AG04450 (cell line): ENCODE results near the gene ITSN1. TPM values are rescaled to one million over a fixed set of nuclear protein-coding genes. Genes with fewer than 3 reads are reported as not detected.

ENCODE experiments used
- CTCF ChIA-PET: fragments of 300-600, 350-600 bp; formaldehyde crosslinking; extraction: SDS; loops from one replicate; lab custom pipeline; 2022; ENCODE audit warnings: antibody characterized with exemption, inconsistent platforms; lab: Charles Lee
- POLR2A ChIA-PET: fragments of 350-600 bp; formaldehyde crosslinking; extraction: SDS; loops from one replicate; lab custom pipeline; 2021; ENCODE audit warnings: antibody characterized with exemption, inconsistent platforms; lab: Yijun Ruan, JAX
- DNase-seq: peaks from one replicate; pipeline ENCODE4 v3.0.0-alpha.2; 2011; ENCODE audit warnings: low read depth, low spot score
- H3K27ac ChIP-seq: one replicate; pipeline ENCODE4 v1.5.1; 2012; ENCODE audit warnings: low read depth, low read length, control low read depth
- H3K27me3 ChIP-seq: one replicate; pipeline ENCODE4 v1.6.0; 2012; ENCODE audit warnings: low read length; ENCODE audit not compliant: control insufficient read depth, insufficient read depth
- H3K4me3 ChIP-seq: 2 replicates; pipeline ENCODE4 v1.5.1; 2011; ENCODE audit warnings: mild to moderate bottlenecking, low read depth, low read length, control low read depth
- H3K9me3 ChIP-seq: 2 replicates; pipeline ENCODE4 v1.5.1; 2012; ENCODE audit warnings: low read length; ENCODE audit not compliant: control insufficient read depth, insufficient read depth
- polyA plus RNA-seq: library from polyadenylated mRNA; depleted of rRNA; stranded (reverse); fragments of >200 nt; gene quantifications from 2 replicates; pipeline ENCODE4 v1.2.3, GENCODE V29; 2011
- TF ChIP-seq, protein P1 (sequence below): IDR thresholded peaks from 2 replicates; pipeline ENCODE4 v1.5.1; 2011; ENCODE audit warnings: low read depth, low read length, control low read depth, inconsistent platforms

The ITSN1 gene
- polyA plus RNA-seq, 1 experiment, result 51.5 TPM

DNA sequence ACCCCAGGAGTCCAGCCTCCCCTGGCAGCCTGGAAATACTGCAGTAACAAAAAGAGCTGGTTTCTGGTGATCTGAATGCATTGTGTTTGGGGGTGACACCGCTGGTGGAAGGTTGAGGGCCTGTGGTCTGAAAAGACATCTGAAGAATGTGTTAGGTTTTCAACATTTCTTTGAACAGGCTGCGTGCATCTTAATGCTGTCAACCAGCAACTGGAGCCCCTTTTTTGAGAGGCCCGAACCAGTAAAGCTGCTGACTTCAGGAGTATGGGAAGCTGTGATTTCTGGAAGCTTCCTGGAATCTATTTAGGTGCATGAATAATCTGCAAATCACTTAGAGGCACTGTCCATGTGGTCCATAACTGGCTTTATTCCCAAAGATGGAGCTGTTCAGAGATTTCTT is 256.3 kb downstream of the ITSN1 start:
- H3K27ac ChIP-seq, result peak overlapping the region; percentile 71
- no peak for DNase-seq
- CTCF ChIA-PET, result interaction anchor here (2.0 kb wide), 1 partner anchor 293 kb away, joined by 10 read pairs; no protein-coding TSS in a partner anchor
- no peaks in the 10 kb centered on the region for H3K9me3 ChIP-seq
- no peak overlapping the region for H3K4me3 ChIP-seq
- TF ChIP-seq, protein P1, sequence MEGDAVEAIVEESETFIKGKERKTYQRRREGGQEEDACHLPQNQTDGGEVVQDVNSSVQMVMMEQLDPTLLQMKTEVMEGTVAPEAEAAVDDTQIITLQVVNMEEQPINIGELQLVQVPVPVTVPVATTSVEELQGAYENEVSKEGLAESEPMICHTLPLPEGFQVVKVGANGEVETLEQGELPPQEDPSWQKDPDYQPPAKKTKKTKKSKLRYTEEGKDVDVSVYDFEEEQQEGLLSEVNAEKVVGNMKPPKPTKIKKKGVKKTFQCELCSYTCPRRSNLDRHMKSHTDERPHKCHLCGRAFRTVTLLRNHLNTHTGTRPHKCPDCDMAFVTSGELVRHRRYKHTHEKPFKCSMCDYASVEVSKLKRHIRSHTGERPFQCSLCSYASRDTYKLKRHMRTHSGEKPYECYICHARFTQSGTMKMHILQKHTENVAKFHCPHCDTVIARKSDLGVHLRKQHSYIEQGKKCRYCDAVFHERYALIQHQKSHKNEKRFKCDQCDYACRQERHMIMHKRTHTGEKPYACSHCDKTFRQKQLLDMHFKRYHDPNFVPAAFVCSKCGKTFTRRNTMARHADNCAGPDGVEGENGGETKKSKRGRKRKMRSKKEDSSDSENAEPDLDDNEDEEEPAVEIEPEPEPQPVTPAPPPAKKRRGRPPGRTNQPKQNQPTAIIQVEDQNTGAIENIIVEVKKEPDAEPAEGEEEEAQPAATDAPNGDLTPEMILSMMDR, result no peak
- POLR2A ChIA-PET, result interaction anchor here (0.8 to 1.5 kb wide), 2 partner anchors 192 to 253 kb away, joined by 4 read pairs; no protein-coding TSS in a partner anchor
- no peaks in the 10 kb centered on the region for H3K27me3 ChIP-seq

DNA sequence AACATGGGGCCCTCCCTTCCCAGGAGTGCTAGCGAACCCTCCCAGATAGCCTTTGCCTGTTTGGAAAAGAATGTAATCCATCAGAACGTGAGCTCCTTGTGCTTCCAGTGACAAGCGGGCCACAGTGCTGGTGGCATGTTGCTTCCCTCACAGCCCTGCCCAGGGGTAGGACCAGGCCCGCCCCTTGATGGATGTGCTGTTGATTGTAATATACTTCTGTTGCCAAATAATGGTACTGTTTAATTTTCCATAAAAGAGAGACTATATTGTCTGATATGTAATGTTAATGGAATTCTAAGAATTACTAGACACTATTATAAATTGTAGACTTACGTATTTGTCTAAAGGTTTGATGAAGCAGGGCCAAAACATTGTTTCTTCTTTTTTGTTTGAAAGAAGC is 256.9 kb downstream of the ITSN1 start:
- Histone ChIP-seq H3K9me3 (no peaks in the 10 kb centered on the region), H3K4me3 (no peak overlapping the region), H3K27ac (peak overlapping the region; percentile 71), H3K27me3 (no peaks in the 10 kb centered on the region)
- TF ChIP-seq, protein P1, result no peak
- ChIA-PET CTCF (interaction anchor here (2.0 kb wide), 1 partner anchor 293 kb away, joined by 10 read pairs; no protein-coding TSS in a partner anchor), POLR2A (interaction anchor here (0.8 to 1.5 kb wide), 4 partner anchors 97 to 468 kb away, joined by 3 to 4 read pairs (median 4); no protein-coding TSS in a partner anchor)
- no peak for DNase-seq

DNA sequence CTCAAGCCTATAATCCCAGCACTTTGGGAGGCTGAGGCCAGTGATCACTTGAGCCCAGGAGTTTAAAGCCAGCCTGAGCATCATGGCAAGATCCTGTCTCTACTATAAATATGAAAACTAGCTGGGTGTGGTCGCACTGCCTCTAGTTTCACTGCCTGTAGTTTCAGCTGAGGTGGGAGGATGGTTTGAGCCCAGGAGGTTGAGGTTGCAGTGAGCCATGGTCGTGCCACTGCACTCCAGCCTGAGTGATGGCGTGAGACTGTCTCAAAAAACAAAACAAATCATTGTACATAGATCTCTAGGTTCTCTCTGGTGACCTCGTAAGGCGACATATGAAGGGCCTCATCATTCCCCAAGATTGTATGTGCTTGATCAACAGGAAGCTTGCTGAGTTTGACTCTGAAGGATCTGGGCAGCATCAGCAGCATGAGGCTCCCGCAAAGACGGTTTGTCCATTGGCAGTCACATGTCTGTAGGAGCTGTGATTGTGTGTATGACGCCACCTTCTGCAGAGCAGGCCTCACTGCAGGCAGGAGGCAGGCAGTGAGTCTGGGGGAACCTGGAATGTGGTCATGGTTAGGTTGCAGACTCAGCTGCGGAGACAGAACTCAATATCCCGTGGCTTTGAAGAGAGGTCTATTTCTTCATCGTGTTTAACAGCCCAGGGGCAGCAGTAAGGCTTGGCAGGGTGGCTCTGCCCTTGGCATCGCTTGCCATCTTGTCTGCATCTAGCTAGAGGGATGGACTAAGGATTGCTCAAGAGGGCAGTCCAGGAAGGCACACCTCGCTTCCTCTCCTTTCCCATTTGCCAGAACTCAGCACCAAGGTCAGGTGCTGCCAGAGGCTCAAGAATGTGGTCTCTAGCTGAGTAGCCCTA is 259.3 kb downstream of the ITSN1 start:
- ChIA-PET POLR2A (no interaction called here), CTCF (interaction anchor here (0.6 to 1.7 kb wide), 4 partner anchors 268 to 296 kb away, joined by 3 to 7 read pairs (median 3); no protein-coding TSS in a partner anchor)
- DNase-seq, result no peak
- TF ChIP-seq, protein P1, result peak; percentile 50; the same call in 1 of the 2 replicates
- H3K27ac ChIP-seq, result no peak overlapping the region
- no peaks in the 10 kb centered on the region for H3K27me3 ChIP-seq
- no peaks in the 10 kb centered on the region for H3K9me3 ChIP-seq
- no peak overlapping the region for H3K4me3 ChIP-seq

DNA sequence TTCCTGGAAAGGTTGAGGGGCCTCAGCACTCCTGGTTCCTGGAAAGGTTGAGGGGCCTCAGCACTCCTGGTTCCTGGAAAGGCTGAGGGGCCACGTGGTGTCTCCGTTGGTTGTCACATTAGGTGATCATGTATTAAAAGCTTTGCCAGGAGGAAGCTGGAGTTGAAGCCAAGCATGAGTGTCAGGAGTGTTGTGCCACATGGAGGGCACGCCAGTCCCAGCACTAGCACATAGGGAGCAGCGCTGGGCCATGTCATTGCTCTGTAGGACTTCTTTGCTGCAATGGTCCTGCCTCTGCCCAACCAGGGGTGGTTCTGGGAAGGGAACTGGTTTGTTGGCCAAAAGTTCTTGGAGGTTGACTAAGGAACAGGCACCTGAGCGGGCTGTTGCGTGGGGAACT is 260.0 kb downstream of the ITSN1 start:
- ChIA-PET POLR2A (no interaction called here), CTCF (interaction anchor here (0.6 to 1.7 kb wide), 3 partner anchors 10 to 297 kb away, joined by 3 to 7 read pairs (median 4); no protein-coding TSS in a partner anchor)
- Histone ChIP-seq H3K9me3 (no peaks in the 10 kb centered on the region), H3K27ac (no peak overlapping the region), H3K4me3 (no peak overlapping the region), H3K27me3 (no peaks in the 10 kb centered on the region)
- TF ChIP-seq, protein P1, result no peak
- no peak for DNase-seq

DNA sequence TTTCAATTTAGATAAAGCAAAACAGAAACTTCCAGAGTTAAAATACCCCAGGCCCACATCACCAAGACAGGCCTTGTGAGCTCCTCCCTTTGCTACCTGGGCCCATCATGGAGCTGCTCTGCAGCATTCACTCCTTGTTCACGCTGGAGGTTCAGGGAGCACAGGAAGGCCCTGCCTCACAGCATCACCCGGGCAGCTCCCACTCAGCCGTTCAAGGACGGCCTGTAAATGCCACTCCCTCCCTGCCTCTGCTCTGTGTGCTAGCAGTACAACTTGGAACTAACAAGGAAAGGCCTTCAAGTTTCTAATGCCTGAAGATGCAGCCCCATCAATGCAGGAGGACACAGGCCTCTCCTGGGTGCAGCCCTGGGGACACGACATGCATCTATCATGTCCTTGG is 261.7 kb downstream of the ITSN1 start:
- POLR2A ChIA-PET, result no interaction called here
- TF ChIP-seq, protein P1, result no peak
- Histone ChIP-seq H3K27ac (no peak overlapping the region), H3K27me3 (no peaks in the 10 kb centered on the region), H3K4me3 (no peak overlapping the region), H3K9me3 (no peaks in the 10 kb centered on the region)
- no peak for DNase-seq
- CTCF ChIA-PET, result interaction anchor here (0.6 kb wide), 1 partner anchor 297 kb away, joined by 4 read pairs; no protein-coding TSS in a partner anchor
